Neural cell (in vitro differentiated cells): ENCODE measurements around the gene SERPINB6.

ENCODE experiments used
- CTCF ChIP-seq: fragments of 450-650 bp; IDR thresholded peaks from 2 replicates; pipeline ENCODE4 v1.5.1; 2014; ENCODE audit warnings: antibody characterized with exemption, mild to moderate bottlenecking, moderate library complexity; ENCODE audit not compliant: poor library complexity, severe bottlenecking
- EP300 ChIP-seq: fragments of 450-650 bp; conservative IDR thresholded peaks from 2 replicates; pipeline ENCODE4 v1.6.1; 2014; ENCODE audit warnings: antibody characterized with exemption, mild to moderate bottlenecking, moderate library complexity; ENCODE audit not compliant: poor library complexity, severe bottlenecking
- EZH2 ChIP-seq: fragments of 200-600, 300-800 bp; shearing (Covaris generic), sonication (generic); IDR thresholded peaks from 2 replicates; pipeline ENCODE4 v1.6.1; 2014; ENCODE audit warnings: antibody characterized with exemption, low read length, borderline replicate concordance, mild to moderate bottlenecking; ENCODE audit not compliant: insufficient read depth, poor library complexity, severe bottlenecking
- MXI1 ChIP-seq: fragments of 450-650 bp; conservative IDR thresholded peaks from 2 replicates; pipeline ENCODE4 v1.6.1; 2014; ENCODE audit warnings: antibody characterized with exemption, mild to moderate bottlenecking; ENCODE audit not compliant: poor library complexity, severe bottlenecking
- POLR2AphosphoS5 ChIP-seq: IDR thresholded peaks from 2 replicates; pipeline ENCODE4 v1.6.1; 2012
- RAD21 ChIP-seq: fragments of 450-650 bp; conservative IDR thresholded peaks from 2 replicates; pipeline ENCODE4 v1.6.1; 2014; ENCODE audit warnings: antibody characterized with exemption, mild to moderate bottlenecking, moderate library complexity
- REST ChIP-seq: IDR thresholded peaks from 2 replicates; pipeline ENCODE4 v1.6.1; 2012; ENCODE audit warnings: borderline replicate concordance
- SMC3 ChIP-seq: fragments of 450-650 bp; conservative IDR thresholded peaks from 2 replicates; pipeline ENCODE4 v1.6.1; 2014; ENCODE audit warnings: antibody characterized with exemption, mild to moderate bottlenecking, moderate library complexity; ENCODE audit not compliant: poor library complexity
- TAF1 ChIP-seq: IDR thresholded peaks from 2 replicates; pipeline ENCODE4 v1.6.1; 2012; ENCODE audit warnings: low read depth

- TF ChIP-seq MXI1 (no peak), CTCF (no peak), EP300 (no peak), POLR2AphosphoS5 (no peak), TAF1 (no peak), SMC3 (no peak), EZH2 (no peak), RAD21 (no peak), REST (no peak)
Measured at GRCh38 chr6:2938004-2938631, 33.2 kb downstream of the SERPINB6 start.
